ENCODE results near the gene SLC39A11. TPM values are rescaled to one million over a fixed set of nuclear protein-coding genes. Genes with fewer than 3 reads are reported as not detected.
A peak's percentile ranks its signal among the peaks of the same experiment; 100 is the strongest.

The SLC39A11 gene
- total RNA-seq, 1 experiment from 2014 or later = 56.1 TPM

DNA sequence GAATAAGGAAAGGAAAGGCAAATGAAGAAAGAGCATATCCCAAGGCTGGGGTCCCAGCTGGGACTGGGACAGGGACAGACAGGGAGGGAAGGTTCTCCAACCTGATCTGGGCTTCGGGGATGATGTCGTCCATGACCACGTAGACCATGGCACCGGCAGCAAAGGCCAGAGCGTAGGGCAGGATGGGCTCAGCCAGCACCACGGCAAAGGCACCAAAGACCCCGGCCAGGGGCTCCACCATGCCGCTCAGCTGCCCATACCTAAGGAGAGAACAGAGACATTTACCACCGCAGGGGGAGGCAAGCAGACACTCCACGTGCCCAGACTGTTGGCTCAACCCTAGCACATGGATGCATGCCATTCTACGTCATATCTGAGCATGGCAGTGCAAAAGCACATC, 443.8 kb downstream of the SLC39A11 start:
- ChIA-PET CTCF (no interaction called here), POLR2A (no interaction called here)
- BruUV-seq (replicated peaks) = no TSS peak
- H3K36me3 ChIP-seq (ENCODE audit: control insufficient read depth, insufficient read depth, low read length) = no peaks in the 10 kb centered on the region
- H3K27me3 ChIP-seq (ENCODE audit: control insufficient read depth, insufficient read depth, low read length) = no peaks in the 10 kb centered on the region
- no peak for TF ChIP-seq SIN3A (IDR thresholded peaks at IDR 0.05; ENCODE audit: borderline replicate concordance, insufficient read depth, low read depth, low read length)
- no peak for TF ChIP-seq POLR2AphosphoS5 (IDR thresholded peaks at IDR 0.05; ENCODE audit: low read depth, low read length)
- TF ChIP-seq TCF7L2 (IDR thresholded peaks at IDR 0.05; ENCODE audit: low read depth, low read length) = no peak
- TF ChIP-seq, protein P1, sequence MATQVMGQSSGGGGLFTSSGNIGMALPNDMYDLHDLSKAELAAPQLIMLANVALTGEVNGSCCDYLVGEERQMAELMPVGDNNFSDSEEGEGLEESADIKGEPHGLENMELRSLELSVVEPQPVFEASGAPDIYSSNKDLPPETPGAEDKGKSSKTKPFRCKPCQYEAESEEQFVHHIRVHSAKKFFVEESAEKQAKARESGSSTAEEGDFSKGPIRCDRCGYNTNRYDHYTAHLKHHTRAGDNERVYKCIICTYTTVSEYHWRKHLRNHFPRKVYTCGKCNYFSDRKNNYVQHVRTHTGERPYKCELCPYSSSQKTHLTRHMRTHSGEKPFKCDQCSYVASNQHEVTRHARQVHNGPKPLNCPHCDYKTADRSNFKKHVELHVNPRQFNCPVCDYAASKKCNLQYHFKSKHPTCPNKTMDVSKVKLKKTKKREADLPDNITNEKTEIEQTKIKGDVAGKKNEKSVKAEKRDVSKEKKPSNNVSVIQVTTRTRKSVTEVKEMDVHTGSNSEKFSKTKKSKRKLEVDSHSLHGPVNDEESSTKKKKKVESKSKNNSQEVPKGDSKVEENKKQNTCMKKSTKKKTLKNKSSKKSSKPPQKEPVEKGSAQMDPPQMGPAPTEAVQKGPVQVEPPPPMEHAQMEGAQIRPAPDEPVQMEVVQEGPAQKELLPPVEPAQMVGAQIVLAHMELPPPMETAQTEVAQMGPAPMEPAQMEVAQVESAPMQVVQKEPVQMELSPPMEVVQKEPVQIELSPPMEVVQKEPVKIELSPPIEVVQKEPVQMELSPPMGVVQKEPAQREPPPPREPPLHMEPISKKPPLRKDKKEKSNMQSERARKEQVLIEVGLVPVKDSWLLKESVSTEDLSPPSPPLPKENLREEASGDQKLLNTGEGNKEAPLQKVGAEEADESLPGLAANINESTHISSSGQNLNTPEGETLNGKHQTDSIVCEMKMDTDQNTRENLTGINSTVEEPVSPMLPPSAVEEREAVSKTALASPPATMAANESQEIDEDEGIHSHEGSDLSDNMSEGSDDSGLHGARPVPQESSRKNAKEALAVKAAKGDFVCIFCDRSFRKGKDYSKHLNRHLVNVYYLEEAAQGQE (IDR thresholded peaks at IDR 0.05; ENCODE audit: insufficient read depth in 1 of 2, low read depth in 2 of 2, low read length in 1 of 2) = no peak
- no peak for TF ChIP-seq CTCF (IDR thresholded peaks at IDR 0.05)
- H3K4me1 ChIP-seq (ENCODE audit: control insufficient read depth, insufficient read depth, low read length) = peaks cover 3% of the 10 kb centered on the region; the same call in 1 of the 2 replicates
- H3K4me3 ChIP-seq (ENCODE audit: low read depth in 2 of 2, low read length in 2 of 2) = no peak overlapping the region
- DNase-seq (ENCODE audit: low read depth, low spot score) = no peak
- intact Hi-C loops (cut with micrococcal nuclease; ENCODE audit: unreplicated experiment) = no loop called here
- no peaks in the 10 kb centered on the region for H3K9me3 ChIP-seq (ENCODE audit: control insufficient read depth, insufficient read depth, low read depth, low read length)
- H3K27ac ChIP-seq (ENCODE audit: low read length) = no peak overlapping the region
- ATAC-seq = no peak
- in situ Hi-C loops (cut with HindIII; ENCODE audit: low pct_unique_long_range_greater_than_20kb, low sequenced_read_pairs) = no loop called here

DNA sequence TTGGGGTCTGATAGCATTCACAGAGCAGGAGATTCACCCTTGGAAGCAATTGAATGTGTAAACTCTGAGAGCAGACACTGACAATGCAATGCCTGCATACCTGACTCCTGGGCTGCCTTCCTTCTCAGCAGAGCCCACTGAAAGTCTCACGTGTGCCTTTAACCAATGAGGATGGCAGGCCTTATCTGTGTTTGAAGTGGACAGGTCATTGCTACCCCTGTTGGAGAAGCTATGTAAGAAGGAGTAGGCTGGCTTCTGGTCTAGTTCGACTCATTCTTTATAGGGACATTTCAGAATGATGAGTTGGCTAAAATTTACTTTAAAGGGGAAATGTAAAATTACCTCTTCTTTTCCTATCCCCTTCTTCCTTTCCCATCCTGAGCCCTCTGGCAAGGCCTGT, 446.3 kb downstream of the SLC39A11 start:
- no peak for DNase-seq (ENCODE audit: low read depth, low spot score)
- intact Hi-C loops (cut with micrococcal nuclease; ENCODE audit: unreplicated experiment) = no loop called here
- ATAC-seq = no peak
- Histone ChIP-seq H3K4me3 (ENCODE audit: low read depth in 2 of 2, low read length in 2 of 2) (no peak overlapping the region), H3K9me3 (ENCODE audit: control insufficient read depth, insufficient read depth, low read depth, low read length) (no peaks in the 10 kb centered on the region), H3K4me1 (ENCODE audit: control insufficient read depth, insufficient read depth, low read length) (no peaks in the 10 kb centered on the region), H3K27ac (ENCODE audit: low read length) (no peak overlapping the region), H3K36me3 (ENCODE audit: control insufficient read depth, insufficient read depth, low read length) (no peaks in the 10 kb centered on the region), H3K27me3 (ENCODE audit: control insufficient read depth, insufficient read depth, low read length) (no peaks in the 10 kb centered on the region)
- BruUV-seq (replicated peaks) = TSS peak; percentile 90
- POLR2A ChIA-PET = interaction anchor here (1.1 kb wide), 1 partner anchor 58 kb away, joined by 9 read pairs; no protein-coding TSS in a partner anchor
- in situ Hi-C loops (cut with HindIII; ENCODE audit: low pct_unique_long_range_greater_than_20kb, low sequenced_read_pairs) = no loop called here
- CTCF ChIA-PET = no interaction called here
- TF ChIP-seq POLR2AphosphoS5 (IDR thresholded peaks at IDR 0.05; ENCODE audit: low read depth, low read length) (no peak), CTCF (IDR thresholded peaks at IDR 0.05) (no peak), SIN3A (IDR thresholded peaks at IDR 0.05; ENCODE audit: borderline replicate concordance, insufficient read depth, low read depth, low read length) (no peak), TCF7L2 (IDR thresholded peaks at IDR 0.05; ENCODE audit: low read depth, low read length) (no peak)
- TF ChIP-seq, protein P1 (IDR thresholded peaks at IDR 0.05; ENCODE audit: insufficient read depth in 1 of 2, low read depth in 2 of 2, low read length in 1 of 2) = no peak

All from Panc1 (cell line).